ENCODE data around the gene CFAP54. TPM values are rescaled to one million over a fixed set of nuclear protein-coding genes. Genes with fewer than 3 reads are reported as not detected.

CFAP54 gene
- total RNA-seq, 1 experiment from 2014 or later = 0.35 TPM

DNA sequence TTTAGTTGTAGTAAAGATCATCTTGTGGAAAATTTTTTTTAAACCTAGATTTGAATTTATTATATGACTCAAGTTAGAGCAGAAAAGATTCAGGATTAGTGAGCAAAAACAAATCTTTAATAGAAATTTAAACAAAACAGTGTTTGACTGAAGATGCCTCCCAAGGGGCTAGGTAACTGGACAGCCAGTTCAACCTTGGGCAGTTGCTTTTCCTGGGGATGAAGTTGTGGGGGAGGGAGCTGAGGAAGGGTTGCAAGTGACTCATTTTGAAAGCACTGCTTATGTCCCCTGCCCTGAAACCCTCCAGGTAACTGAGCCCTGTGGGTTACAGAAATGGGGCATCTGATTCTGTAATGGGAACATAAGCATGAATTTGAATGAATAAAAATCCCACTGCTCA, 13.1 kb downstream of the CFAP54 start:
- Mint-ChIP-seq H3K27me3 (ENCODE audit: unreplicated experiment) (no peaks in the 10 kb centered on the region), H3K4me1 (ENCODE audit: low read depth, unreplicated experiment) (peaks cover 36% of the 10 kb centered on the region), H3K36me3 (ENCODE audit: insufficient read depth, unreplicated experiment) (no peaks in the 10 kb centered on the region), H3K9me3 (ENCODE audit: low read depth, unreplicated experiment) (peaks cover 6% of the 10 kb centered on the region), H3K4me3 (ENCODE audit: low read depth, unreplicated experiment) (no peak overlapping the region), H3K27ac (ENCODE audit: unreplicated experiment) (peak overlapping the region; percentile 58)
- intact Hi-C loops (cut with micrococcal nuclease; ENCODE audit: unreplicated experiment) = loop anchor here (5.0 kb wide), 1 partner anchor 100 kb away; the partner anchor contains the start of gene CDK17
- DNase-seq = no peak
- no peak for TF ChIP-seq CTCF (IDR thresholded peaks at IDR 0.05; ENCODE audit: unreplicated experiment)
- CTCF ChIA-PET = interaction anchor here (0.7 kb wide), 1 partner anchor 631 kb away, joined by 4 read pairs; no protein-coding TSS in a partner anchor
- BruUV-seq (replicated peaks) = no TSS peak

DNA sequence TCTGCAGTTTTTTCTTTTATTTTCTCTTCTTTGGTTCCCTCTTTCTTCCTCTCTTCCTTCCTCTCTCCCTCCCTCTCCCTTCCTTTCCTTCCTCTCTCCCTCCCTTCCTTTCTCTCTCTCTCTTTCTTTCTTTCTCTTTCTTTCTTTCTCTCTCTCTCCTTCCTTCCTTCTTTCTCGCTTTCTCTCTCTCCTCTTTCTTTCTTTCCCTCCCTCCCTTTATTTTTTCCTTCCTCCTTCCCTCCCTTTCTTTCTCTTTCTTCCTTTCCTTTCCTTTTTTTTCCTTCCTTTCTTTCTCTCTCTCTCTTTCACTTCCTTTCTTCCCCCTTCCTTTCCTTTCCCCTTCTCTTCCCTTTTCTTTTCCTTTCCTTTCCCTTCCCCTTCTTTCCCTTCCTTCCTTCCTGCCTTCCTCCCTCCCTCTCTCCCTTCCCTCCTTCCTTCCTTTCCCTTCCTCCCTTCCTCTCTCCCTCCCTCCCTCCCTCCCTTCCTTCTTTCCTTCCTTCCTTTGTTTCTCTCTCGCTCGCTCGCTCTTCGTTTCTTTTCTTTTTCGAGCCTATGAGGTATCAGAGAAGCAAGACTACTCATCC, 13.7 kb downstream of the CFAP54 start:
- no peak for TF ChIP-seq CTCF (IDR thresholded peaks at IDR 0.05; ENCODE audit: unreplicated experiment)
- Mint-ChIP-seq H3K36me3 (ENCODE audit: insufficient read depth, unreplicated experiment) (no peaks in the 10 kb centered on the region), H3K9me3 (ENCODE audit: low read depth, unreplicated experiment) (peaks cover 6% of the 10 kb centered on the region), H3K27me3 (ENCODE audit: unreplicated experiment) (no peaks in the 10 kb centered on the region), H3K4me3 (ENCODE audit: low read depth, unreplicated experiment) (no peak overlapping the region), H3K4me1 (ENCODE audit: low read depth, unreplicated experiment) (peaks cover 36% of the 10 kb centered on the region), H3K27ac (ENCODE audit: unreplicated experiment) (peak overlapping the region; percentile 58)
- no TSS peak for BruUV-seq (replicated peaks)
- intact Hi-C loops (cut with micrococcal nuclease; ENCODE audit: unreplicated experiment) = loop anchor here (5.0 kb wide), 1 partner anchor 101 kb away; the partner anchor contains the start of gene CDK17
- no peak for DNase-seq
- CTCF ChIA-PET = interaction anchor here (0.7 kb wide), 1 partner anchor 632 kb away, joined by 4 read pairs; no protein-coding TSS in a partner anchor

- H3K36me3 Mint-ChIP-seq (ENCODE audit: insufficient read depth, unreplicated experiment) = no peaks in the 10 kb centered on the region
- no peak for TF ChIP-seq CTCF (IDR thresholded peaks at IDR 0.05; ENCODE audit: unreplicated experiment)
- no peak overlapping the region for H3K4me3 Mint-ChIP-seq (ENCODE audit: low read depth, unreplicated experiment)
- BruUV-seq (replicated peaks) = no TSS peak
- intact Hi-C loops (cut with micrococcal nuclease; ENCODE audit: unreplicated experiment) = loop anchor here (5.0 kb wide), 1 partner anchor 102 kb away; the partner anchor contains the start of gene CDK17
- H3K9me3 Mint-ChIP-seq (ENCODE audit: low read depth, unreplicated experiment) = peaks cover 6% of the 10 kb centered on the region
- H3K27me3 Mint-ChIP-seq (ENCODE audit: unreplicated experiment) = no peaks in the 10 kb centered on the region
- H3K27ac Mint-ChIP-seq (ENCODE audit: unreplicated experiment) = no peak overlapping the region
- H3K4me1 Mint-ChIP-seq (ENCODE audit: low read depth, unreplicated experiment) = peaks cover 36% of the 10 kb centered on the region
- CTCF ChIA-PET = no interaction called here
- no peak for DNase-seq
Measured at GRCh38 chr12:96503976-96504375, 14.6 kb downstream of the CFAP54 start.

- Mint-ChIP-seq H3K9me3 (ENCODE audit: low read depth, unreplicated experiment) (peaks cover 2% of the 10 kb centered on the region), H3K4me3 (ENCODE audit: low read depth, unreplicated experiment) (no peak overlapping the region), H3K4me1 (ENCODE audit: low read depth, unreplicated experiment) (peaks cover 16% of the 10 kb centered on the region), H3K36me3 (ENCODE audit: insufficient read depth, unreplicated experiment) (no peaks in the 10 kb centered on the region), H3K27ac (ENCODE audit: unreplicated experiment) (no peak overlapping the region), H3K27me3 (ENCODE audit: unreplicated experiment) (no peaks in the 10 kb centered on the region)
- BruUV-seq (replicated peaks) = no TSS peak
- intact Hi-C loops (cut with micrococcal nuclease; ENCODE audit: unreplicated experiment) = no loop called here
- CTCF ChIA-PET = interaction anchor here (0.7 to 1.3 kb wide), 2 partner anchors 9 to 29 kb away, joined by 3 read pairs; no protein-coding TSS in a partner anchor
- DNase-seq = no peak
- TF ChIP-seq CTCF (IDR thresholded peaks at IDR 0.05; ENCODE audit: unreplicated experiment) = no peak
Measured at GRCh38 chr12:96506776-96507175, 17.4 kb downstream of the CFAP54 start.

Measured in Calu3 (cell line).